ENCODE data around the gene FZD10. TPM values are rescaled to one million over a fixed set of nuclear protein-coding genes. Genes with fewer than 3 reads are reported as not detected.

Gene FZD10
- total and polyA plus RNA-seq, 12 donors = 0.07 to 0.44 (median 0.14) TPM; not detected in 3

DNA sequence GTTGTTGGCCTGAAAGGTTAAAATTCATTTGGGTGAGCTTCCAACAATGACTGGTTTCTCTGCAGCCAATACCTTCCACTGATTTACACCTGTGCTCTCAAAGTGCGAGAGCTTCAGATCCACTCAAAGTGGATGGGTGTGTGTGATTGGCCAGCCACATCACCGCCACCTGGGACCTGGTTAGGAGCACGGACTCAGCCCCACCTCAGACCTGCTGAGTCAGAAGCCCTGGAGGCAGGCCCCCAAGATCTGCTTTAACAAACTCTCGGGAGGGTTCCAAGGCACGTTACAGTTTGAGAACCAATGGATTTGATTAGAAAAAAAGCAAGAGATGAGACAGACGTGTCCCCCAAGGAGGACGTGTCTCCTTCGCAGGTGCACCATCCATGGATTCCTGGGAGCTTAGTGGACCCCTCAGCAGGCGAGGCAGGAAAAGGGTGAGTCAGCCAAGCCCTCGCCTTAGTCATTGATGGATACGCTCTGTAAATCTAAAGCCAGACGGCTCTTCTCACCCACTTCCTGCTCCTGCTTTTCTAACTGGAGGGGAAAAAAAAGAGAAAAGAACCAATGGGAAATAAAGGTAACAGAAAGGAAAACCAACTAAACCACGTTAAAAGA, 24.5 kb downstream of the FZD10 start:
- Histone ChIP-seq H3K27me3 (peaks cover 4% of the 10 kb centered on the region), H3K9me3 (replicated peaks in 1 of 3) (no peaks in the 10 kb centered on the region), H3K36me3 (replicated peaks in 1 of 2) (no peaks in the 10 kb centered on the region), H3K4me1 (replicated peaks in 1 of 2) (no peaks in the 10 kb centered on the region), H3K4me3 (no peak overlapping the region), H3K27ac (no peak overlapping the region)
- no peak for DNase-seq
- 34 to 57% (median 42%) methylated on average over 13 of the region's 13 CpGs for WGBS, 4 donors
- TF ChIP-seq, protein P1, sequence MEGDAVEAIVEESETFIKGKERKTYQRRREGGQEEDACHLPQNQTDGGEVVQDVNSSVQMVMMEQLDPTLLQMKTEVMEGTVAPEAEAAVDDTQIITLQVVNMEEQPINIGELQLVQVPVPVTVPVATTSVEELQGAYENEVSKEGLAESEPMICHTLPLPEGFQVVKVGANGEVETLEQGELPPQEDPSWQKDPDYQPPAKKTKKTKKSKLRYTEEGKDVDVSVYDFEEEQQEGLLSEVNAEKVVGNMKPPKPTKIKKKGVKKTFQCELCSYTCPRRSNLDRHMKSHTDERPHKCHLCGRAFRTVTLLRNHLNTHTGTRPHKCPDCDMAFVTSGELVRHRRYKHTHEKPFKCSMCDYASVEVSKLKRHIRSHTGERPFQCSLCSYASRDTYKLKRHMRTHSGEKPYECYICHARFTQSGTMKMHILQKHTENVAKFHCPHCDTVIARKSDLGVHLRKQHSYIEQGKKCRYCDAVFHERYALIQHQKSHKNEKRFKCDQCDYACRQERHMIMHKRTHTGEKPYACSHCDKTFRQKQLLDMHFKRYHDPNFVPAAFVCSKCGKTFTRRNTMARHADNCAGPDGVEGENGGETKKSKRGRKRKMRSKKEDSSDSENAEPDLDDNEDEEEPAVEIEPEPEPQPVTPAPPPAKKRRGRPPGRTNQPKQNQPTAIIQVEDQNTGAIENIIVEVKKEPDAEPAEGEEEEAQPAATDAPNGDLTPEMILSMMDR (IDR thresholded peaks at IDR 0.05) = no peak
- no peak for TF ChIP-seq POLR2A (IDR thresholded peaks at IDR 0.05)
- intact Hi-C loops (cut with DNase I) = no loop called here

DNA sequence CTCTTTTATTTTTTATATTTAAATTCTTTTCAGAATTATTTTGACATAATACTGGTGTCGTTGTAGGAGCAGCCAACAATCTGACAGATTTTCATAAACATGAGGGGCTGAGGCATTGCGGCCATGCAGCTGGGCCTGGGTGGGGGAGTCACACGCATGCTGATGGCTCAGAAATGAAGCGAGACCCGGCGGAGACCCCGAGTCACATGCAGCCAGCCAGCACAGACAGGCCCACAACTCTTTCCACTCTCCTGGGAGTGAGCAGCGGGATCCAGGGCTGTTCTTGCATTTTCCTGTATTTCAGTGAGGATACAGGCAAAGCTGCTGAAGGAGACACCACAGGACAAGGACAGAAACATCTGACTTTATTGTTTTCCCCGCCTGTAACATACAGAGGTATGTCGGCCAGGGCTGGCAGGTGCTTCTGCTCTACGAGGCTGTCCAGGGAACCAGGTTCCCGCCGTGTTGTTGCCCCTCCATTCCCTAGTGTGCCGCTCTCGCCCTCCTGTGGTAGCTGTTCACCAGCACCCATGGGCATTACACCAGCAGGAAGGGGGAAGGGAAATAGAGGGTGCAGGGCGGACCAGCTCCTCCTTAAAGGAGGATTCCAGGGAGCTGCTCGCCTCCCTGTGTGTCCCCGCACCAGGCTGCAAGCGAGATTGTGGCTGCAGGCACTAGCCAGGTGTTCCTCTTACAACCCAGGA, 30.5 kb downstream of the FZD10 start:
- Histone ChIP-seq H3K36me3 (replicated peaks in 1 of 2) (no peaks in the 10 kb centered on the region), H3K27me3 (no peaks in the 10 kb centered on the region), H3K9me3 (replicated peaks in 1 of 3) (no peaks in the 10 kb centered on the region), H3K4me3 (no peak overlapping the region), H3K27ac (no peak overlapping the region), H3K4me1 (replicated peaks in 1 of 2) (no peaks in the 10 kb centered on the region)
- WGBS, 4 donors = 52 to 69% (median 56%) methylated on average over 12 to 19 of the region's 19 CpGs
- TF ChIP-seq, protein P1 (IDR thresholded peaks at IDR 0.05) = peak in 1 of 6 experiments; percentile 24
- TF ChIP-seq POLR2A (IDR thresholded peaks at IDR 0.05) = no peak
- DNase-seq = no peak
- intact Hi-C loops (cut with DNase I) = no loop called here

DNA sequence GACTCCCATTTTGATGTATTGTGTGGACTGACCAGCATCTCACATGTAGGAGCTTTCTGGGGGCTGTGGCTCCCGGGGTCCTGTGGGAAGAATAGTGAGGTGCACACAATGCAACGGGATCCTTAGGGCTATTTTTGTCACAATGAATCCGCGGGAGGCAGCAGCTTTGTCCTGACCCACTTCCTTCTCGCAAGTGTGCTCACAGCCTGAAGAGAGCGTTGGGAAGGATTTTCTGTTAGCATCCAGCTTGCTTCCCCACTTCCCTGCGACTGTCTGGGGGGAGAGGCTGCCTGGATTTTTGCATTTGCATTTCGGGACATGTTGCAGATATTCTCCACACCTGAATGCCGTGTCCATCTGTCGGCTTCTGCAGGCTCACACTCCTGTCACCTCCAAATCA, 31.9 kb downstream of the FZD10 start:
- 54 to 66% (median 57%) methylated on average over 9 to 10 of the region's 10 CpGs for WGBS, 4 donors
- intact Hi-C loops (cut with DNase I) = no loop called here
- Histone ChIP-seq H3K27ac (no peak overlapping the region), H3K36me3 (replicated peaks in 1 of 2) (no peaks in the 10 kb centered on the region), H3K27me3 (no peaks in the 10 kb centered on the region), H3K4me1 (replicated peaks in 1 of 2) (no peaks in the 10 kb centered on the region), H3K4me3 (no peak overlapping the region), H3K9me3 (replicated peaks in 1 of 3) (no peaks in the 10 kb centered on the region)
- TF ChIP-seq, protein P1 (IDR thresholded peaks at IDR 0.05) = no peak
- TF ChIP-seq POLR2A (IDR thresholded peaks at IDR 0.05) = no peak
- DNase-seq = no peak

DNA sequence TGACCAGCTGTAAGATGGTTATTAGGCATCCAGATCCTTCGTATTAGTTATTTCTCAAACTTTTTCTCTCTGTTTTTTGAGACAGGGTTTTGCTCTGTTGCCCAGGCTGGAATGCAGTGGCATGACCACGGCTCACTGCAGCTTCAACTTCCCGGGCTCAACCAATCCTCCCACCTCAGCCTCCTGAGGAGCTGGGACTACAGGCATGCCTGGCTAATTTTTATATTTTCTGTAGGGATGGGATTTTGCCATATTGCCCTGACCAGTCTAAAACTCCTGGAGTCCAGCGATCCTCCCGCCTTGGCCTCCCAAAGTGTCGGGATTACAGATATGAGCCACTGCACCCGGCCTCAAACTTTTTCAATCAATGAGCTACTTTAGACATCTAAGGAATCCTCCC, 33.1 kb downstream of the FZD10 start:
- Histone ChIP-seq H3K36me3 (replicated peaks in 1 of 2) (no peaks in the 10 kb centered on the region), H3K27me3 (no peaks in the 10 kb centered on the region), H3K27ac (no peak overlapping the region), H3K4me3 (no peak overlapping the region), H3K9me3 (replicated peaks in 1 of 3) (no peaks in the 10 kb centered on the region), H3K4me1 (replicated peaks in 1 of 2) (no peaks in the 10 kb centered on the region)
- intact Hi-C loops (cut with DNase I) = no loop called here
- WGBS, 4 donors = 82 to 90% (median 87%) methylated on average over 7 of the region's 7 CpGs
- no peak for DNase-seq
- TF ChIP-seq, protein P1 (IDR thresholded peaks at IDR 0.05) = no peak
- TF ChIP-seq POLR2A (IDR thresholded peaks at IDR 0.05) = no peak

Data from adrenal gland (tissue), 12 donors.